B cell (primary cell): ENCODE results near the gene MINPP1. TPM values are rescaled to one million over a fixed set of nuclear protein-coding genes. Genes with fewer than 3 reads are reported as not detected.

Experiments used
- ATAC-seq: fragments of 200-7000 bp; cut with Tn5 transposase; one replicate; pipeline ENCODE4 v1.10.0; 2021; ENCODE audit warnings: low read depth, mild to moderate bottlenecking, moderate number of reproducible peaks, moderate library complexity
- CTCF ChIA-PET: fragments of 350-600 bp; sonication (Branson Sonifier 250); formaldehyde crosslinking; loops from one replicate; lab custom pipeline; 2021; ENCODE audit warnings: antibody characterized with exemption, inconsistent platforms; lab: Charles Lee
- POLR2A ChIA-PET: fragments of 350-600 bp; sonication (Branson Sonifier 250); formaldehyde crosslinking; loops from one replicate; lab custom pipeline; 2021; ENCODE audit warnings: antibody characterized with exemption; lab: Charles Lee
- DNase-seq: peaks from one replicate; pipeline ENCODE4 v3.0.0; 2013
- H2AFZ ChIP-seq: 2 replicates; pipeline ENCODE4 v1.6.1; 2012; ENCODE audit warnings: mild to moderate bottlenecking, low read depth, low read length; ENCODE audit not compliant: insufficient read depth, poor library complexity, severe bottlenecking
- H3K27ac ChIP-seq, 2 donors: 1 replicate in 1 of 2; 2 replicates in 1 of 2; pipeline ENCODE4 v1.5.1; 2012 to 2013; ENCODE audit warnings: low read length in 2 of 2, mild to moderate bottlenecking in 2 of 2, moderate library complexity in 1 of 2
- H3K27me3 ChIP-seq, 4 experiments: fragments of 200-600 bp in 1 of 4; sonication (generic) in 1 of 4; replicated peaks in 1 of 4; 1 replicate in 2 of 4; 2 replicates in 2 of 4; pipeline versions ENCODE4 v1.6.1 to v1.7.0; 2013 to 2016; ENCODE audit warnings: low read length in 3 of 4, mild to moderate bottlenecking in 2 of 4, mixed read lengths in 1 of 4, moderate library complexity in 1 of 4; ENCODE audit not compliant: insufficient read depth in 4 of 4, control insufficient read depth in 3 of 4; ENCODE audit errors: control extremely low read depth in 1 of 4
- H3K36me3 ChIP-seq, 2 experiments: replicated peaks in 1 of 2; 1 replicate in 1 of 2; 2 replicates in 1 of 2; pipeline versions ENCODE4 v1.6.1 to v1.7.1; 2013; ENCODE audit warnings: low read length in 1 of 2; ENCODE audit not compliant: insufficient read depth in 2 of 2, control insufficient read depth in 1 of 2; ENCODE audit errors: control extremely low read depth in 1 of 2, extremely low read depth in 1 of 2
- H3K4me1 ChIP-seq, 2 donors: fragments of 200-600 bp in 1 of 2; sonication (generic) in 1 of 2; 1 replicate in 1 of 2; 2 replicates in 1 of 2; pipeline versions ENCODE4 v1.5.1 to v1.6.1; 2013 to 2017; ENCODE audit warnings: low read length in 2 of 2; ENCODE audit not compliant: control insufficient read depth in 2 of 2, insufficient read depth in 2 of 2
- H3K4me2 ChIP-seq: replicated peaks from 2 replicates; pipeline ENCODE3; 2012; ENCODE audit warnings: mild to moderate bottlenecking, low read depth, low read length; ENCODE audit not compliant: poor library complexity, severe bottlenecking
- H3K4me3 ChIP-seq, 5 experiments: fragments of 200-600 bp in 1 of 5; sonication (generic) in 1 of 5; 1 replicate in 3 of 5; 2 replicates in 2 of 5; pipeline versions ENCODE4 v1.5.1 to v1.7.0; 2011 to 2016; ENCODE audit warnings: low read length in 4 of 5, mild to moderate bottlenecking in 4 of 5, low read depth in 2 of 5, control low read depth in 1 of 5, moderate library complexity in 1 of 5; ENCODE audit not compliant: insufficient read depth in 1 of 5; ENCODE audit errors: control extremely low read depth in 1 of 5, extremely low read depth in 1 of 5
- H3K79me2 ChIP-seq: fragments of 200-600 bp; sonication (generic); one replicate; pipeline ENCODE4 v1.6.0; 2016; ENCODE audit warnings: low read length; ENCODE audit not compliant: control insufficient read depth, insufficient read depth
- H3K9ac ChIP-seq: fragments of 200-600 bp; sonication (generic); 2 replicates; pipeline ENCODE4 v1.6.1; 2017; ENCODE audit warnings: mild to moderate bottlenecking, low read length, moderate library complexity
- H3K9me3 ChIP-seq, 3 donors: one replicate each; pipeline versions ENCODE4 v1.6.1 to v1.7.1; 2013; ENCODE audit warnings: low read length in 2 of 3; ENCODE audit not compliant: control insufficient read depth in 2 of 3, insufficient read depth in 1 of 3; ENCODE audit errors: control extremely low read depth in 1 of 3
- H4K20me1 ChIP-seq: 2 replicates; pipeline ENCODE4 v1.6.0; 2012; ENCODE audit warnings: mild to moderate bottlenecking, low read length; ENCODE audit not compliant: insufficient read depth, control insufficient read depth, poor library complexity, severe bottlenecking
- H3K27ac Mint-ChIP-seq: one replicate; pipeline ENCODE4 v1.8.0; 2021; ENCODE audit warnings: mixed read lengths
- H3K27me3 Mint-ChIP-seq: one replicate; pipeline ENCODE4 v1.8.0; 2021; ENCODE audit warnings: mixed read lengths
- H3K4me1 Mint-ChIP-seq: one replicate; pipeline ENCODE4 v1.8.0; 2021; ENCODE audit warnings: mixed read lengths
- H3K4me3 Mint-ChIP-seq: one replicate; pipeline ENCODE4 v1.8.0; 2021; ENCODE audit warnings: mixed read lengths
- H3K9me3 Mint-ChIP-seq: one replicate; pipeline ENCODE4 v1.8.0; 2022; ENCODE audit warnings: mixed read lengths; ENCODE audit not compliant: insufficient read depth
- CTCF ChIP-seq: fragments of 200-600 bp; IDR thresholded peaks from one replicate; pipeline ENCODE4 v1.8.0; 2022; ENCODE audit warnings: antibody characterized with exemption, mild to moderate bottlenecking
- EZH2 ChIP-seq: IDR thresholded peaks from 2 replicates; pipeline ENCODE4 v1.6.1; 2012; ENCODE audit warnings: borderline replicate concordance, low read depth, mild to moderate bottlenecking, moderate library complexity, low read length; ENCODE audit not compliant: insufficient read depth, poor library complexity, severe bottlenecking
- WGBS: methylation state at CpG from one replicate; pipeline ENCODE4 v1.1.5; 2013; ENCODE audit warnings: missing lambda C conversion rate; ENCODE audit not compliant: insufficient coverage; 5-methylcytosine and 5-hydroxymethylcytosine counted together
- intact Hi-C: fragments of 100-400 bp; cut with micrococcal nuclease; formaldehyde crosslinking; loops from one replicate; pipeline ENCODE4 v1.10.0; 2022
- polyA plus RNA-seq: library from polyadenylated mRNA; depleted of rRNA; stranded (reverse); fragments of >200 nt; gene quantifications from 2 replicates; pipeline ENCODE4 v1.2.3, GENCODE V29; 2012
- total RNA-seq, 2 donors: library from RNA; stranded (reverse); fragments of 120-200 nt in 1 of 2; gene quantifications; 1 replicate in 1 of 2; 2 replicates in 1 of 2; pipeline versions ENCODE4 v1.2.3 to v1.2.4, GENCODE V29; 2013 to 2022

The MINPP1 gene
- total and polyA plus RNA-seq, 2 donors (not counting 1 experiment from before 2014, with no cell fraction given): 2.7 to 9.4 TPM

GRCh38 chr10:87598700-87599099, 94.0 kb downstream of the MINPP1 start:
- 100% methylated on average over 2 of the region's 8 CpGs for WGBS
- no peak overlapping the region for H3K9ac ChIP-seq
- no peak overlapping the region for H3K4me3 ChIP-seq
- intact Hi-C loops: no loop called here
- DNase-seq (no peak), ATAC-seq (no peak)
- no peaks in the 10 kb centered on the region for H3K36me3 ChIP-seq
- H3K27ac Mint-ChIP-seq: no peak overlapping the region
- H3K27me3 Mint-ChIP-seq: peaks cover 6% of the 10 kb centered on the region
- H3K27me3 ChIP-seq: no peaks in the 10 kb centered on the region
- H3K9me3 Mint-ChIP-seq: no peaks in the 10 kb centered on the region
- no peaks in the 10 kb centered on the region for H3K9me3 ChIP-seq
- no peaks in the 10 kb centered on the region for H4K20me1 ChIP-seq
- H3K4me3 Mint-ChIP-seq: no peak overlapping the region
- peaks cover 13% of the 10 kb centered on the region for H3K4me1 Mint-ChIP-seq
- ChIA-PET CTCF (interaction anchor here (0.6 kb wide), 1 partner anchor 234 kb away, joined by 4 read pairs; no protein-coding TSS in a partner anchor), POLR2A (no interaction called here)
- TF ChIP-seq EZH2: no peak
- TF ChIP-seq CTCF: no peak
- H3K27ac ChIP-seq: no peak overlapping the region
- H2AFZ ChIP-seq: no peak overlapping the region
- H3K79me2 ChIP-seq: no peaks in the 10 kb centered on the region
- no peak overlapping the region for H3K4me2 ChIP-seq
- peaks cover 7 to 12% of the 10 kb centered on the region in 2 donors for H3K4me1 ChIP-seq

GRCh38 chr10:87600581-87600980, 95.9 kb downstream of the MINPP1 start:
- Mint-ChIP-seq H3K4me3 (no peak overlapping the region), H3K27me3 (no peaks in the 10 kb centered on the region), H3K27ac (no peak overlapping the region), H3K4me1 (peaks cover 13% of the 10 kb centered on the region), H3K9me3 (no peaks in the 10 kb centered on the region)
- Histone ChIP-seq H3K4me1 (peaks cover 7 to 12% of the 10 kb centered on the region in 2 donors), H4K20me1 (no peaks in the 10 kb centered on the region), H3K27me3 (no peaks in the 10 kb centered on the region), H3K4me2 (no peak overlapping the region), H3K36me3 (no peaks in the 10 kb centered on the region), H3K9me3 (no peaks in the 10 kb centered on the region), H3K27ac (no peak overlapping the region), H2AFZ (no peak overlapping the region), H3K9ac (no peak overlapping the region), H3K79me2 (no peaks in the 10 kb centered on the region), H3K4me3 (no peak overlapping the region)
- DNase-seq (no peak), ATAC-seq (no peak)
- ChIA-PET POLR2A (no interaction called here), CTCF (no interaction called here)
- no CpG with 5 or more reads among the region's 1 CpG for WGBS
- TF ChIP-seq CTCF (no peak), EZH2 (no peak)
- intact Hi-C loops: no loop called here

Other genes starting within 250 kb of the MINPP1 start
- gene NUTM2D, start 147.1 kb upstream of the MINPP1 start, total RNA-seq: 4.2 and 5.1 TPM in 2 replicates
- 2.4 and 2.8 TPM in 2 replicates for gene NUTM2D, start 147.1 kb upstream of the MINPP1 start, polyA plus RNA-seq
- gene PAPSS2, start 155.0 kb downstream of the MINPP1 start, total RNA-seq: not detected in 2 replicates
- gene PAPSS2, start 155.0 kb downstream of the MINPP1 start, polyA plus RNA-seq: 0.06 TPM in 1 of 2 replicates, not detected in the other